Epithelial cell of prostate (primary cell): ENCODE results near the gene RUVBL1.

Experiments used
- DNase-seq: peaks from one replicate; pipeline ENCODE4 v3.0.0-alpha.2; 2011; ENCODE audit warnings: low read depth, low spot score
- H3K27ac ChIP-seq: fragments of 450-650 bp; 2 replicates; pipeline ENCODE4 v1.5.1; 2017; ENCODE audit warnings: mild to moderate bottlenecking

Gene RUVBL1

DNA sequence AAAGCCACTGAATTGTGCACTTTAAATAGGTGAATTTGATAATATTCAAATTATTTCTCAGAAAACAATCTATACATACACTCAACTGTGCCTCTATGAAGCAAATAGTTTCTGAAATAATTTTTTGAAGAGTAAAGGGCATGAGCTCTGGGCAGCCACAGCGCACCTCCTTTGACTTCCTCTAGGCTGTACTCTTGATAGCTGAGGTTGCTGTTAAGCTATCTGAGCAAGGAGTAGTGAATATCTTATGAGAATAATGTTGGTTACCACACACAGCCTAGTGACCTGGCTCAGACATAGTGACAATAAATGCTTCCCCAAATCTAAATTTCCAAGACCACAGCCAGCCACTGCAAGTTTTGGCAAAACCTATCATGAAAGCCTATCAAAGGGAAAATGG lies 83.0 kb downstream of the RUVBL1 start:
- DNase-seq: no peak
- H3K27ac ChIP-seq: no peak overlapping the region

DNA sequence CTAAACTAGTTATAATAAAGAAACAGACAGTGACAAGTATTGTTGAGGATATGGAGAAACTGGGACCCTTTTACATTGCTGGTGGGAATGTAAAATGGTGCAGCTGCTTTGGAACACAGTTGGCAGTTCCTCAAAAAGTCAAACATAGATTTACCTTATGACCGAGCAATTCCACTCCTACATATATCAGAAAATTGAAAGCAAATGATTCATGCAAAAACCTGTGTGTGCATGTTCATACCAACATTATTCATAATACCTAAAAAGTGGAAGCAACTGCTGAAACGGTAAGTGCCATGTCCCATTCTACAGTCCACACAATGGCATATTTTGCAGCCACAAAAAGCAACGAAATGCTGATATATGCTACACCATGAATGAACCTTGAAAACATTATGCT lies 83.6 kb downstream of the RUVBL1 start:
- no peak overlapping the region for H3K27ac ChIP-seq
- DNase-seq: no peak

GRCh38 chr3:128036119-128036518 lies 87.5 kb downstream of the RUVBL1 start:
- no peak for DNase-seq
- H3K27ac ChIP-seq: no peak overlapping the region

GRCh38 chr3:128033102-128033501 lies 90.5 kb downstream of the RUVBL1 start:
- DNase-seq: no peak
- H3K27ac ChIP-seq: no peak overlapping the region
